MCF 10A (cell line): Measurements from ENCODE around the gene MBLAC1. TPM values are rescaled to one million over a fixed set of nuclear protein-coding genes. Genes with fewer than 3 reads are reported as not detected.

ENCODE experiments used
- BruUV-seq: library from RNA; stranded (reverse); fragments of 400-500 nt; replicated peaks from 2 replicates; lab custom pipeline; 2021; lab: Mats Ljungman, UMichigan
- CTCF ChIA-PET: fragments of 300-600 bp; sonication (Branson Sonifier 250); formaldehyde crosslinking; extraction: SDS; loops from one replicate; lab custom pipeline; 2021; ENCODE audit warnings: antibody characterized with exemption, inconsistent platforms; lab: Yijun Ruan, JAX
- POLR2A ChIA-PET: fragments of 300-600, 350-650 bp; sonication (Branson Sonifier 250); formaldehyde crosslinking; extraction: SDS; loops from one replicate; lab custom pipeline; 2020; ENCODE audit warnings: antibody characterized with exemption, inconsistent platforms; lab: Yijun Ruan, JAX
- DNase-seq: peaks from one replicate; pipeline ENCODE4 v3.0.0-alpha.2; 2018; ENCODE audit not compliant: unreplicated experiment
- H3K27ac Mint-ChIP-seq: one replicate; pipeline ENCODE4 v1.8.0; 2022; ENCODE audit warnings: mild to moderate bottlenecking, low read depth, mixed read lengths; ENCODE audit not compliant: unreplicated experiment
- H3K27me3 Mint-ChIP-seq: one replicate; pipeline ENCODE4 v1.8.0; 2022; ENCODE audit warnings: mixed read lengths; ENCODE audit not compliant: insufficient read depth, unreplicated experiment
- H3K36me3 Mint-ChIP-seq: one replicate; pipeline ENCODE4 v1.8.0; 2022; ENCODE audit warnings: mild to moderate bottlenecking, moderate library complexity, mixed read lengths; ENCODE audit not compliant: insufficient read depth, unreplicated experiment
- H3K4me1 Mint-ChIP-seq: one replicate; pipeline ENCODE4 v1.8.0; 2022; ENCODE audit warnings: mixed read lengths; ENCODE audit not compliant: insufficient read depth, unreplicated experiment
- H3K4me3 Mint-ChIP-seq: one replicate; pipeline ENCODE4 v1.8.0; 2022; ENCODE audit warnings: mild to moderate bottlenecking, moderate library complexity, mixed read lengths; ENCODE audit not compliant: unreplicated experiment
- H3K9me3 Mint-ChIP-seq: one replicate; pipeline ENCODE4 v1.8.0; 2022; ENCODE audit warnings: mixed read lengths; ENCODE audit not compliant: unreplicated experiment
- intact Hi-C: fragments of 100-400 bp; cut with micrococcal nuclease; formaldehyde crosslinking; loops from 2 replicates; pipeline ENCODE4 v1.14.1; 2022
- total RNA-seq: library from RNA; stranded (reverse); gene quantifications from 2 replicates; pipeline ENCODE4 v1.2.3, GENCODE V29; 2022
- TF ChIP-seq, protein P1 (sequence below): fragments of 200-600 bp; IDR thresholded peaks from one replicate; pipeline ENCODE4 v1.8.0; 2022; ENCODE audit warnings: antibody characterized with exemption, mild to moderate bottlenecking; ENCODE audit not compliant: unreplicated experiment

MBLAC1 gene
- total RNA-seq, 1 experiment from 2014 or later, result 3.2 TPM

- Mint-ChIP-seq H3K27me3 (no peaks in the 10 kb centered on the region), H3K36me3 (peaks cover 12% of the 10 kb centered on the region), H3K4me1 (peaks cover 7% of the 10 kb centered on the region), H3K4me3 (peak overlapping the region; percentile 98), H3K27ac (peak overlapping the region; percentile 99), H3K9me3 (no peaks in the 10 kb centered on the region)
- BruUV-seq, result no TSS peak
- TF ChIP-seq, protein P1, sequence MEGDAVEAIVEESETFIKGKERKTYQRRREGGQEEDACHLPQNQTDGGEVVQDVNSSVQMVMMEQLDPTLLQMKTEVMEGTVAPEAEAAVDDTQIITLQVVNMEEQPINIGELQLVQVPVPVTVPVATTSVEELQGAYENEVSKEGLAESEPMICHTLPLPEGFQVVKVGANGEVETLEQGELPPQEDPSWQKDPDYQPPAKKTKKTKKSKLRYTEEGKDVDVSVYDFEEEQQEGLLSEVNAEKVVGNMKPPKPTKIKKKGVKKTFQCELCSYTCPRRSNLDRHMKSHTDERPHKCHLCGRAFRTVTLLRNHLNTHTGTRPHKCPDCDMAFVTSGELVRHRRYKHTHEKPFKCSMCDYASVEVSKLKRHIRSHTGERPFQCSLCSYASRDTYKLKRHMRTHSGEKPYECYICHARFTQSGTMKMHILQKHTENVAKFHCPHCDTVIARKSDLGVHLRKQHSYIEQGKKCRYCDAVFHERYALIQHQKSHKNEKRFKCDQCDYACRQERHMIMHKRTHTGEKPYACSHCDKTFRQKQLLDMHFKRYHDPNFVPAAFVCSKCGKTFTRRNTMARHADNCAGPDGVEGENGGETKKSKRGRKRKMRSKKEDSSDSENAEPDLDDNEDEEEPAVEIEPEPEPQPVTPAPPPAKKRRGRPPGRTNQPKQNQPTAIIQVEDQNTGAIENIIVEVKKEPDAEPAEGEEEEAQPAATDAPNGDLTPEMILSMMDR, result no peak
- intact Hi-C loops, result loop anchor here (1.0 kb wide), 1 partner anchor 19 kb away; the partner anchor contains the start of genes AP4M1 and MCM7
- CTCF ChIA-PET, result interaction anchor here (0.6 to 0.7 kb wide), 2 partner anchors 13 to 23 kb away, joined by 3 read pairs; no protein-coding TSS in a partner anchor
- peak; percentile 46 for DNase-seq
- POLR2A ChIA-PET, result interaction anchor here (1.0 to 2.5 kb wide), 5 partner anchors 19 to 38 kb away, joined by 3 to 18 read pairs (median 5); partner anchors contain the start of genes AP4M1, COPS6, LAMTOR4 and MCM7
Observed at GRCh38 chr7:100119970-100120732, 6.6 kb upstream of the MBLAC1 start.

DNA sequence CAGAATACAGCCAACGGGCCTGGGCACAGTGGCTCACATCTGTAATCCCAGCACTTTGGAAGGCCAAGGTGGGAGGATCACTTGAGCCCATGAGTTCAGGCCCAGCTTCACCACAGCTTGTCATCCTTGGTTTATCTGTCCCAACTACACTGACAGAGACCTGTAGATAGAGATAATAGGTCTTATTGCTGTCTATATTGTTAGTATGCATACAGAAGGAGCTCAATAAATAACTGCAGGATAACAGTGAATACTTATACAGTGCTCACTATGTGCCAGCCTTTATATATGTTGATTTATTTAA is 6.1 kb upstream of the MBLAC1 start:
- Mint-ChIP-seq H3K4me3 (peak overlapping the region; percentile 98), H3K36me3 (peaks cover 11% of the 10 kb centered on the region), H3K27me3 (no peaks in the 10 kb centered on the region), H3K9me3 (no peaks in the 10 kb centered on the region), H3K4me1 (peaks cover 7% of the 10 kb centered on the region), H3K27ac (peak overlapping the region; percentile 9)
- TF ChIP-seq, protein P1, result no peak
- no TSS peak for BruUV-seq
- no peak for DNase-seq
- intact Hi-C loops, result no loop called here
- ChIA-PET POLR2A (interaction anchor here (0.5 to 2.5 kb wide), 6 partner anchors 20 to 562 kb away, joined by 3 to 18 read pairs (median 5); partner anchors contain the start of genes AP4M1, COPS6, LAMTOR4 and MCM7), CTCF (interaction anchor here (0.7 kb wide), 1 partner anchor 23 kb away, joined by 3 read pairs; no protein-coding TSS in a partner anchor)

- Mint-ChIP-seq H3K9me3 (no peaks in the 10 kb centered on the region), H3K4me1 (peaks cover 7% of the 10 kb centered on the region), H3K27me3 (no peaks in the 10 kb centered on the region), H3K36me3 (peaks cover 5% of the 10 kb centered on the region), H3K4me3 (no peak overlapping the region), H3K27ac (no peak overlapping the region)
- POLR2A ChIA-PET, result interaction anchor here (0.6 to 5.3 kb wide), 3 partner anchors 8 to 50 kb away, joined by 3 to 47 read pairs (median 3); partner anchors contain the start of genes AP4M1 and MCM7
- DNase-seq, result no peak
- TF ChIP-seq, protein P1, result no peak
- CTCF ChIA-PET, result no interaction called here
- intact Hi-C loops, result no loop called here
- BruUV-seq, result no TSS peak
Observed at GRCh38 chr7:100122067-100122466, 4.7 kb upstream of the MBLAC1 start.

DNA sequence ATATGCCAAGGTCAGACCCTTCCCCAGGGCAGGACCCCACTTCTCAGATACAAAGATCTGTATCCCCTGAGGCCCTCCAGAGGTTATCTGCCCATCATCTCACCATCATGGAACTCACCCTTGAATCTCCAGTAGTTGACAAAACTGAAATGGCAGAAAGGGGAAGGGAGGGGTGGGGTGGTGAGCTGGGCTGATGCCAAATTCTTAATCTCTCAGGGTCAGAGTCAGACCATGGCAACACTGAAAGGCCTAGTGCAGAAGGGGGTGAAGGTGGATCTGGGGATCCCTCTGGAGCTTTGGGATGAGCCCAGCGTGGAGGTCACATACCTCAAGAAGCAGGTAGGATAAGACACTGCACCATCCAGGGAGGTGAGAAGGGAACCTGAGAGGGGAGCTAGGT is 4.2 kb upstream of the MBLAC1 start:
- no peaks in the 10 kb centered on the region for H3K27me3 Mint-ChIP-seq
- no peak for DNase-seq
- H3K9me3 Mint-ChIP-seq, result no peaks in the 10 kb centered on the region
- intact Hi-C loops, result no loop called here
- TF ChIP-seq, protein P1, result no peak
- no peak overlapping the region for H3K4me3 Mint-ChIP-seq
- peaks cover 5% of the 10 kb centered on the region for H3K36me3 Mint-ChIP-seq
- CTCF ChIA-PET, result no interaction called here
- no TSS peak for BruUV-seq
- POLR2A ChIA-PET, result interaction anchor here (0.6 to 5.3 kb wide), 3 partner anchors 21 to 51 kb away, joined by 3 to 47 read pairs (median 3); partner anchors contain the start of genes AP4M1 and MCM7
- no peak overlapping the region for H3K27ac Mint-ChIP-seq
- peaks cover 7% of the 10 kb centered on the region for H3K4me1 Mint-ChIP-seq
